ENCODE measurements around the gene PCSK5.

PCSK5 gene

DNA sequence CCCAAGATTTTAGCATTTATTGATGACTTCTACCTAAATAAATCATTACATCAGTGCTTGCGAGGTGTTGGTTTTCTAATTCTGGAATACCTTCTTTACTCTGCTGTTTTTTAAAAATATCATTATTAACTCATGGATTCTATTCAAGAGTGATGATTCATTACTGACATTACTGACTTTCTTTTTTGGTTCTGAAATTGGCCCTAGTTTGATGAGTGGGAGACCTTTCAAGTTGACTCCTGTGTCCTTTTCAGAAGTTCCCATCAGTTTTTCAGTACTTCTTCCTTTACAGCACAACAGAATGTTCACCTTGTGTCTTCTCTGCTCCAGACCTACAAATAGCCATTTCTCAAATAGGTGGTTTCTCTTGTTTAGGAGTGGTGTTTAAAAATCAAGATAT is 114.1 kb downstream of the PCSK5 start:
- DNase-seq (ENCODE audit: low read depth, low spot score) = no peak

DNA sequence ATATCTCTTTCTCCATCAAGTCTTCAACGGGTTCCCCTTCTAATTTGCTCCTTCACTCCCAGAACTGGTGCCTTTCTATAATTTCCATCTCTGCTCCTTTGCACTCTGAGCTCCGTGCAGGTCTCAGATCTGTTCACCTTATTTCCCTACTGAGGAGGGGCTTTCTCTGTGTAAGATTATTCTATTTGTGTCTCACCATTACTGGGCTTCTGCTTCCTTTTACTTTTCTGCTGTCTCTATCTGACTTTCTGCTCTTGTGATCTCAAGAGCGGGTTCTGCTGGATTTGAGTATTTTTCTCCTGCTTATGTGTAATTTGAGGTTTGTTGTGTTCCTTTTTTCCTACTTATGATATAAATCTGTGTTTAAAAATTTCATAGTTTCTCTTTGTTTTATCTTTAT is 117.5 kb downstream of the PCSK5 start:
- no peak for DNase-seq (ENCODE audit: low read depth, low spot score)

DNA sequence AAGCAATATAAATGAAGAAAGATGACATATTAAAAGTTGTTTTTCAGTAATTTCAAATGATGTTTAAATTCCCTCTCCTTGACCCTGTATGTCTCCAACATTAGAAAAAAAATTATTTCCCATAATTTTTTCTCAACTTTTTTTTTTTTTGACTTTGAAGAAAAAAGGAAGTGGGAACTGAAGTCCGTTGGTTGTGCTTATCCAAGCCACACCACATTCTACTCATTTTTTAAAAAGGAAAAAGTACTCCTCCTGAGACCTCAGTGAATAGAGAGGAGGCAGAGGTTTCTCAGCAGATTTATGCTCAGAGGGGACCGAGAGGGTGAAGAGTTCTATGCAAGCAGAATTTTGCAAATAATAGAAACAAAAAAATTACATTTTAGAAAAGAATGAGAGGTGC is 123.3 kb downstream of the PCSK5 start:
- DNase-seq (ENCODE audit: low read depth, low spot score) = no peak

DNA sequence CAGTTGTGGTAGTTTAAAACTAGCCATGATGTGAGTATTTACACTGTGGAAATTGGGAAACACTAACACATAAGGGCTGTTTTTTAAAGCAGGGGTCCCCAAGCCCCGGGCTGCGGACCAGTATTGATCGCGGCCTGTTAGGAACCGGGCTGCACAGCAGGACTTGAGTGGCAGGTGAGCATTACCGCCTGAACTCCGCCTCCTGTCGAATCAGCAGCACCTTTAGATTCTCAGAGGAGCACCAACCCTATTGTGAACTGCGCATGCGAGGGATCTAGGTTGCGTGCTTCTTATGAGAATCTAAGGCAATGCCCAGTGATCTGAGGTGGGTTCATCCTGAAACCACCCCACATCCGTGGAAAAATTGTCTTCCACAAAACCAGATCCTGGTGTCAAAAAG is 127.8 kb downstream of the PCSK5 start:
- no peak for DNase-seq (ENCODE audit: low read depth, low spot score)

DNA sequence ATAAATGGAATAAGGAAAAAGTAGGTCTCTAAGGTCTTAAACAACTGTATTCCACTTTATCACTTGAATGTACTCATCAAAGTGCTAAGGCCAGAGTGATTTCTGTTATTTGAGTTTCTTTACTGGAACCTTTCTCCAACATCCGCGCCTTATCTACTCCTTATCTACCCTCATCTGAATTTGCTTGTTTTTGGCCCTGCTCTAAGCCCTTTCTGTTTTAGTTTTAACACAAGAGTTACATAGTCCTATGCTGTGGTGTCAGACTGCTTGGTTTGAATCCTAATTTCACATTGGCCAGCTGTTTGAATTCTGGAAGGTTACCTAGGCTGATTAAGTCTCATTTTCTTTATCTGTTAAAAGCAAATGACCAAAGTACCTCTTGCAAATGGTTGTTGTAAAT is 128.3 kb downstream of the PCSK5 start:
- DNase-seq (ENCODE audit: low read depth, low spot score) = no peak

DNA sequence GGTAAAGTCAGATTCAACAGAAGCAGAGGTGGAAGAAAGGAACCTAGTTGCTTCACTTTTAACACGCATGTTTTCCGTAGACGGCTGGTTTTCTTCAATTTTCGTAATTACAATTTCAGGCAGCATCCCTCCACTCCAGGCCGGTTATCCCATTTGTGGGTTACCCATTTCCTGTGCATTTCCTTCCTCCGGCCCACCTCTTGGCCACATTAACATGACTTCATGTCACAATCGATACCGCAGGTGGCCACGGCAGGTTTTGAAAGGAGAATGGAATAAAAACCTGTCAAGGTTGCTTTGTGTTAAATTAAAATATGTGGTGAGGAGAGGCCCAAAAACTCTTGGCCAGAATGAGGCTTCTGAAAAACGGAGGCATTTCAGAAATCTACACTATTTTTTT is 130.2 kb downstream of the PCSK5 start:
- DNase-seq (ENCODE audit: low read depth, low spot score) = no peak

DNA sequence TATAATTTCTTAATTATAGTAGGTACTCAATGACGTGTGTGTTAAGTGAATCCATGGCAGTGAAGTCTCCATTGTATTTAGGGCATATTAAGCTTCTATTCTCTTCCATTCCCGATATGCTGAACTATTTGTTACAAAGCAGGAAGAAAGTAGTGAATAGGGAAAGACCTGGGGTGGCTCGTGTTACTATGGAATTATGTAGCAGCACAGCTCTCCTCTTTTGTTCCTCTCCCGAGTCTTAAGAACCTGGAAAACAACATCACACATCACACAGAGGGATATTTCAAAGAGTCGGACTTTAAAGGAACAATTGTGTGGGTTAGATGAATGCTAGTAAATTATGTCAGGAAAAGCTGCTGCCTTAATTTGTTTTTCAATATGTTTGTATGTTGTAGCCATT is 131.8 kb downstream of the PCSK5 start:
- no peak for DNase-seq (ENCODE audit: low read depth, low spot score)

DNA sequence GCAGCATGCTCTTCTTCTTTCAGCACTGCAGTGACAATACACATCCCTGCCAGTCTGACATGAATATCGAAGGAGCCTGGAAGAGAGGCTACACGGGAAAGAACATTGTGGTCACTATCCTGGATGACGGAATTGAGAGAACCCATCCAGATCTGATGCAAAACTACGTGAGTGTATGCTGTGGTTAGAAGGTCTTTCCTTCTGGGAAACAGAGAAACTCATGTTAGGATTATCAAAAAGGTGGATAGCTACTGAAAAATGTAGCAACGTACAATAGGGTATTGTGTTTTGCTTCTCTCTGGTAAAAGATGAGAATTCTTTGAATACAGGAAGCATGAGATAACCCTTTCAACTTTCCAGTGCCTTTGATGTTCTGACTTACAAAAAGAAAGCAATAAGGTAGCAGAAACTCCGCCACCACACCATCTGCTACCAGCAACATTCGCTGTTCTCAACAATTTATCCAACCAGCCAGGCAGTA is 133.3 kb downstream of the PCSK5 start:
- DNase-seq (ENCODE audit: low read depth, low spot score) = peak; percentile 79

DNA sequence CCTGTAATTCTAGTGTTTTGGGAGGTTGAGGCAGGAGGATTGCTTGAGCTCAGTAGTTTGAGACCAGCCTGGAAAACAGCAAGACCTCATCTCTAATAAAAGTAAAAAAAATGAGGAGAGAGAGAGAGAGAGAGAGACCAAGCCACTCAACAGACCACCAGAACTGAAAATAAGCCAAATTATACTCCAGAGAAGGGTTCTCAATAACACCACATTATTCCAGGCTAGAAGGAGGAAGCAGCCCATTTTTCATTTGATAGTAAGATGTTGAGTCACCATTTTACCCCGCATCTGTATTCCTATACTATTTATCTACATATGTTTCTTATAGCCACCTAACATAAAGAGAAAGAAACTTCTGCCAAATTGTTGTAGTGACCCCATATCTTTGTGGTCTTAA is 134.8 kb downstream of the PCSK5 start:
- no peak for DNase-seq (ENCODE audit: low read depth, low spot score)

DNA sequence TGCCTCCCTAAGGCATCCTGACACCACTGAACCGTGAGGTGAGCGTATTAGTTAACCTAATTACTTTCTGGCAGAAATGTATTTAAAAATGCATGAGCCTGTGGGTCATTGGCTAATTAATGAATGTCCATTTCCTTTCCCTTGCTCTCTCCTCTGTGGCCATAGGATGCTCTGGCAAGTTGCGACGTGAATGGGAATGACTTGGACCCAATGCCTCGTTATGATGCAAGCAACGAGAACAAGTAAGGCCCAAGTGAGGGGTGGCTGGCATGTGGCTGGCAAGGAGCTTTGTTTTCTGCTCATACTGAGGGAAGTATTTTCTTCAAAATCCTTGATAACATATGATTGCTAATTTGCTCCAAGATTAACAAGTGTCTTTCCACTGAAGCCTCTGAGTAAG is 136.3 kb downstream of the PCSK5 start:
- DNase-seq (ENCODE audit: low read depth, low spot score) = no peak

DNA sequence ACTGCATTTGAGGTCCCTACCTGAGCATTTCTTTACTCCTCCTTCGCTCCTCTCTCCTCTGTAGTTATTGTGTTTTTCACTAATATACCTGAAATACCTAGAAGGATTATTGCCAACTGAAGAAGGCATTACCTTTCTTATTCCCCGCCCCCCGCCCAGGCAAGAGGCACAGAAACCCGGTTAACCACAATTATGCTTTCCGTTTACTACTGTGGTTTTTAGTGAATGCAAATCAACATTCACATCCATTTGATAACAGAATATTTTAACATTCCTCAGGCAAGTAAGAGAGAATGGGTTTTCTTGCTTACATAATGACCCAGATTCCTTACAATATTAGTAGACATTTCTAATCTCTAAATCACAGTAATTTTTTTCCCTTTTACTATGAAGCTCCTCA is 136.9 kb downstream of the PCSK5 start:
- peak; percentile 75 for DNase-seq (ENCODE audit: low read depth, low spot score)

DNA sequence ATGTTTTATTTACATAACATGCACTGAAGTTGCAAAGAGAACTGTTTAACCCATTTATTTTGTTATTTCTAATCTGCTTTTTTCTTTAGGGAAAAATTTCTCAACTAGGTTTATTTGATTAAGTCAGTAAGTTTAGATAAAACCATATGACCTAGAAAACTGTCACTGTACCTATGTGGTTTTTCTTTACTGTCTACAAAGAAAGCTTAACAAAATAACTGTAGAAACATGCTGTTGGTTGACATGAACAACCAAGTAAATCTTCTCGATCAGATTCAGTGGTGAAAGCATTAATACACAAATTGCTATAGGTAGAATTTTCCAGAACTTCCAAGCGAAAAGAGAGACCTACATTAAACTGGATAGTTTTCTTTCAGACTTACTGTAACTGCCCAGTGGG is 137.4 kb downstream of the PCSK5 start:
- DNase-seq (ENCODE audit: low read depth, low spot score) = no peak

DNA sequence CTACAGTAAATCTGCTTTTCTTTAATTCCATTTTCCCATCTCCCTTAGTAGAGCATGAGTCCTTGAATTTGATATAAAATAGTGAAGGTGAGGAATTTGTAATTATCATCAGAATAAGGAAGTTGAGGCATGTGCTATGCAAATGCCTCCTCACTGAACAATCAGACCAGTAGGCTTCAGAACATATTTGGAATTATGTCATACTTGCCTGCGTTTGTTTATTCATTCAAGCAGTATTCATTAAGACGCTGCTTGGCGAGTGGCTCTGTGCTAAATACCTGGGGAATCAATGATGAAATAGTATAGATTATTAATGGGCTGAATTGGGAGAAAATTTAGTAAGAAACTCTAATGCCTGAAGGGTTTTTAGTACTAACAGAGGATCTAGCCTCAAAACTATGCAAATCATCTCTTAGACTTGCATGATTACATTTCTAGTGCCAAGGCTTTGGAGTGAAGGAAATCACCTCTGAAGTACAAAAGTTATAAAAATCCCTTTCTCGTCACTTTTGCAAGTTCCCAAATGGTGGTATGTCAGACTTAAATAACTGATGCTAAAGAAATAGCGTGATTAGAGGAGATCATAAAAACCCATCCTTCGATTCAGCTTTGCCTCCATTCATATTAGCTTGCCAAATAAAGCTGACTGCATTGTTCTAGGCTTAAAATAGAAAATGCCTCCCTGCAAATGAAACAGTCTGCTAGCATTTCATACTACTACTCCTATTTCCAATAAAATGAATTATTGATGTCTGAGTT is 141.7 kb downstream of the PCSK5 start:
- peak; percentile 21 for DNase-seq (ENCODE audit: low read depth, low spot score)

DNA sequence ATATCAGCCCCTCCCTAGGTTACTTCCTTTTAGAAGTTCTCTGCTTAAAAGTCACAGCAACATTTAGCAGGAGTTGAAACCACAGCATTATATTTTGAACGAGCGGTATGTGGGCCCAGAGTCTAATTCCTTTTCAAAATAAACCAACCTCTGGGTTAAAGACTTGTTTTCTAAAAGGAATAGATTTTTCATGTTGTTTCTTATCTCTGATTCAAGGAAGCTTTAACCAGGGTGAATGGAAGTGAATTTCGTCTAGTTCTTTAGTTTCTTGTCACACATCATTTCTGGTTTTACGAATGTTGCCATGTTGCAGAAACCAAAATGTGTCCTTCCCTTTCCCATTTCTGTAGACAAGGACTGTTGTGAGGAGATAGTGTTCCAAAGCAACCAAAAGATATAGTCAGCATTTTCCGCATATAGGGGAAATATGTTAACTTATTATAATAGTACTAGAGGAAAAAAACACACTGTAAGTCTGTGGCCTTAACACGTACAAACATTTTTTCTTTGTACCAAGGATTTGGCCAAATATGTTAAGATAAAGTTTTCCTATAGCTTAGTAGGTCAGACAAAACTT is 142.4 kb downstream of the PCSK5 start:
- peak; percentile 29 for DNase-seq (ENCODE audit: low read depth, low spot score)

DNA sequence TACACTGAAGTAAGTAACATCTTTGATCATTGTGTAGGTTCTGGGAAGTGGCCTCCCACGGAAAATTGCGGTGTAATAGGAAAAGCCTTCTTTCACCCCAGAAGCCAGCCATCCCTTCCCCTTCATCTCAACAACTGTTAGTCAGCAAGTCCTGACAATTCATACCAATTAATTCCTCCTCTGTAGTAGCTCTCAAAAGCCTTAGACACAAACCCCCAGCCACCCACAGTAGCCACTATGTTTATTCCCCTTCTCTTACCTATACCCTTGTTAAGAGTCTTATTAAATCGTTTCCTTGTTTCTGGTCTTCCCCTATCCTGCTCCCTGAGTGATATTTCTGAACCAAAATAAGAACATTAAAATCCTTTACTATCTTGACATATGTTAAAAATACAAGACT is 143.6 kb downstream of the PCSK5 start:
- no peak for DNase-seq (ENCODE audit: low read depth, low spot score)

DNA sequence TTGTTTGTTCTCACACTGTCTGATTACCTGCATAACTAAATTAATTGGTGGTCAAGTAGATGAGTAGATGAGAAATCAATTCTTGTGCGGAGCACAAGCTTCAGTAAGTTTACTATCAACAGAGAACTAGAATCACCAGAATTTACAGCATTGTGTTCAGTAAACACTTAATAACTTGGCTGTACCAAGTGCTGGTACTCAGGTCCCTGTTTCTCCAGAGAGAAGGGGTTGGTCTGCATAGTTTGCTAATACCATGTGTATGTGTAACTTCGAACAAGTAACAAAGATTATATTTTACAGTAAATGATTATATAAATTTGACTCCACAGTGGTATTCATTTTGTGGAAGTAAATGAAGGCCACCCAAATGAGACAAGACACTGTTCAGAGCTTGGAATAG is 146.3 kb downstream of the PCSK5 start:
- DNase-seq (ENCODE audit: low read depth, low spot score) = no peak

DNA sequence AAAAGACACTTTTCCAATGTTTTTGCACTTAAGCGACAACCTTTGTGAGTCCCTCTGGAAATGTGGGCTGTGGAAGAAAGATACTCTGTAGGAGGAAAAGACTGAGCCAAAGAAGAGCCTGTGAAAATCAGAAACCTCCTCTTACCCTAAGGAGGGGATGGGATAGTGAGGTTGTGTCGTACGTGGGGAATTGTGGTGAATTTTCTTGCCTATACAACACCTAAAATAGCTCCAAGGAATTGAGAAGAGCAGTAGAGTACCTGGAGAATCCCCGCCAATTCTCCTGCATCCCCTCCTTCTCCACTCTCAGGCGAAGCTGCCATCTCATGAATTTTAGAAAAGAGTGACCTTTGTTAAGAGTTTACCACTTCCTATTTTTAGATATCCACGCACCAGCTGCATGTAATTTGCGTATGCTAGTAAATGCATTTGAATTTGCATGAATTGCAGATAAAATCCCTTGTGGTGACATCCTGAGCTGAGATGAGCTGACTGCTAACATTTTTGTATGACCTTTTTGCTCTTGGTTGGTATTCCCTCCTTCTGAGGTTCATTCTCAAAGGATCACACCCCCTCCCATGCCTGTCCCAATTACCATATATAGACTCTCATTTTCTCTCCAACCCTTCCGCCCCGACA is 147.2 kb downstream of the PCSK5 start:
- no peak for DNase-seq (ENCODE audit: low read depth, low spot score)

DNA sequence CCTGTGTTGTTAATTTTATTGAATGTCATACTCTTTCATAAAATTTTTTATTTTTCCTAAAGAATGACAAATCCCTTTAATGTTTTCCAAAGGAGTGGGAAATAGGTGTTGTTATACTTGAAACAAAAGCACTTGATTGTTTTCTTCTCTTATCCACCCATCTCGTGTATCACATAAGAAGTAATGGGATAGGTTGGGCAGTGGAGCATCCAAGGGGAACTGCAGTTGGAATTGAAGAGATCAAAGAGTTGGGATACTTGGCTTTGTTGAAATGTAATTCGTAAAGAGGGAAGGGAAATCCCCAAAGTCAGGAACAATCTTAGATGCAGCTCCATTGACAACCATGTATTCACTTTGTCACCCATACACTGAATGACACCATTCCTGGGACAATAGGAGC is 148.0 kb downstream of the PCSK5 start:
- DNase-seq (ENCODE audit: low read depth, low spot score) = no peak

DNA sequence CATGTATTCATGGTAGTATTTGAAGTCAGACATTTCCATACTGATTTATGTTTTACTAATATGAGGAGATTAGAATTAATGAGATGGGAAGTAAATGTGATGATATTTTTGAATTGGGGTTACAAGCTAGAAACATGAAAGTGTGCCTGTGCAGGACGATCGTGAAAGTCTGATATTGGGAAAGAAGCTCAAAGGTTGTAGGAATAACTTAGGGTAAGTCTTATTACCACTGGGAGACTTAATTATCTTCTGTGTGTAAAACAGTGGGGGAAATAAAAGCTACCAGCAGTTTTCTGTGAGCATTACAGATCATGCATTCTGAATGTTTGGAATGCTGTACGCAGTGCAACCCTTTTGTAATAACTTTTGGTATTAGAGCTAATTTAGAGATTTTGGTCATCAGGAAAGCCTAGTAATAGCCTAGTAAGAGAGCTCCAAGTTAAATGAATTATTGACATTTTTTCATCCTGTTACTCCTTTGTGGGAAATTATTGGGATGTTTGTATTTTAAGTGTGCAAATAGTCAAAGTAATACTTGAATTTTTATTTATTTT is 153.9 kb downstream of the PCSK5 start:
- DNase-seq (ENCODE audit: low read depth, low spot score) = peak; percentile 64

DNA sequence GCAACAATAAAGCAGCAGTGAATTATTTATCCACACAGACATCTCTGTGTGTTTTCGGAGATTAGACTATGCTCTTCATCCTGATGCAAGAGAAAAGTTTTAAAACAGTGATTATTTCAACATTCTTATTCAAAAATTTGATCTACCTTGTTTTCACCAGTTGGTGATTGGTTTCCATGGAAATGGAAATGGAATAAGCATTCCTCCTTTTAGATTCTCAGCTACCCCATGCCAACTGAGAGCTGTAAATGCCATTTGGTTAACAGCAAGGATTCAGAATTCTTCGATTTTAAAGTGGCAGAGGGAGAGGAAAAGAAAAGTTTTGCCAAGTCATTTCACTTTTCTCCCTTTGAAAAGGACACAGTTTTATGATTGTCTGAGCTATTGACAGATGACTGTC is 154.7 kb downstream of the PCSK5 start:
- DNase-seq (ENCODE audit: low read depth, low spot score) = peak; percentile 42

DNA sequence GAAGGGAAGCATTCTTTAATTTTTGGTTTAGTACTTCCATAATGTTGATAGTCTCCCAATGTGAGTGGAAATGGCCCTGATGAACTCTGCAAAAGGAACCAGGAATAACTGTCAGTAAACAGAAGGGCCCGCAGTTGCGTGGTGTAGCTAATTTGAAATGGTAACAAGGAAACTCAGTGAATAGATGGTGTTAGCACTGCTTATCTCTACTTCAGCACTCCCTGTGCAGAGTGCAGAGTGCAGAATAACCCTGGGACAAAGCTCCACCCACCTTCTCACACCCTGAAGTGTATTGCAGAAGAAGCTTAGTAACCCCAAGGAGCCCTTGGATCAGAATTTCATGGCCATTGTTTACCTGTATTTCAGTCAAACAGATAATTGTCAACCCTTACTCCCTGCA is 158.9 kb downstream of the PCSK5 start:
- no peak for DNase-seq (ENCODE audit: low read depth, low spot score)

DNA sequence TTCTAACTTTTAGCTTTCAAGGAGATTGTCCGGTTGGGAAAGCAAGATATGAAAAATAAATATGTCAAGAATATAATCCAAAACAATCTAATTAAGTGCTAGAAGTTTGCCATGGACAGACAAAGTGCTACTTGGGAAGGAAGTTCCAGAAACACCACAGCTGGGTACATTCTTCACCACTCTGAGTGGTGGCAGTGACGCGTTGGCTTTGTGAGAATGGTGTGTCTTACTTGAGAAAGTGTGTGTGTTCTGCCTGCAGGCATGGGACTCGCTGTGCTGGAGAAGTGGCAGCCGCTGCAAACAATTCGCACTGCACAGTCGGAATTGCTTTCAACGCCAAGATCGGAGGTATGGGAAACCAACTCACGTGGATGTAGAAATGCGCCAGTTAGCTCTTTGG is 177.2 kb downstream of the PCSK5 start:
- no peak for DNase-seq (ENCODE audit: low read depth, low spot score)

DNA sequence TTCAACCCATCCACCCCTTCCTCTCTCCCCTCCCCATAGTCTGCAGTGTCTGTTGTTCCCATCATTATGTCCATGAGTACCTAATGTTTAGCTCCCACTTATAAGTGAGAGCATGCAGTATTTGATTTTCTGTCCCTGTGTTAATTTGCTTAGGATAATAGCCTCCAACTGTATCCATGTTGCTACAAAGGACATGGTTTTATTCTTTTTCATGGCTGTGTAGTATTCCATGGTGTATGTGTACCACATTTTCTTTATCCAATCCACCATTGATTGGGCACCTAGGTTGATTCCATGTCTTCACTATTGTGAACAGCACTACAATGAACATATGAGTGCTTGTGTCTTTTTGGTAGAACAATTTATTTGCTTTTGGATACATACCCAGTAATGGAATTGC is 187.1 kb downstream of the PCSK5 start:
- no peak for DNase-seq (ENCODE audit: low read depth, low spot score)

Measured in astrocyte of the hippocampus (primary cell).